ENCODE results near the gene RAB8B. TPM values are rescaled to one million over a fixed set of nuclear protein-coding genes. Genes with fewer than 3 reads are reported as not detected.

The RAB8B gene
- total and polyA plus RNA-seq, 11 donors, result 2.5 to 32.6 (median 8.1) TPM

DNA sequence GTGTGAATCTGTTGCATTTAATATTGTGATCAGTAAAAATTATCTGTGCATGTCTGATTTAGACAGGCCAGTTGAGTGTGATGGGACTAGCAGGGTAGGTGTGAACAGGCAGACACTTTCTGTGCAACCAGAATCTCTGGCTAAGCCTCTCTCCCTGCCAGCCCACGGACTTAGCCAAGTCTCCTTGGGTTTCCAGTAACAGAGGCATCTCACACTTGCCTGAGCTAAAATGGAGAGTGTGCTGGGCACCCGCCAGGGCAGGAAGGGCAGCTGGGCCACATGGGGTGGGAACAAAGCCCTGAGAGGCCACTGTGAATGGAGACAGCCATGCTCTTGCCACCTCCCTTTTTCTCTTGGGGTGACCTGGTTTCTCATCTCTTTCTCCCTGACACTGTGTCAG lies 19.6 kb upstream of the RAB8B start:
- Histone ChIP-seq H3K36me3 (no peaks in the 10 kb centered on the region), H3K4me3 (no peak overlapping the region), H3K9me3 (no peaks in the 10 kb centered on the region), H3K4me1 (no peaks in the 10 kb centered on the region), H3K27me3 (no peaks in the 10 kb centered on the region), H3K27ac (no peak overlapping the region)
- no peak for DNase-seq
- intact Hi-C loops (cut with DNase I), result loop anchor here in 3 of 10 donors (10.0 kb wide), 2 partner anchors 235 to 245 kb away; no protein-coding TSS in a partner anchor
- ATAC-seq, result peak in 1 of 4 donors; percentile 26
- TF ChIP-seq, protein P1, sequence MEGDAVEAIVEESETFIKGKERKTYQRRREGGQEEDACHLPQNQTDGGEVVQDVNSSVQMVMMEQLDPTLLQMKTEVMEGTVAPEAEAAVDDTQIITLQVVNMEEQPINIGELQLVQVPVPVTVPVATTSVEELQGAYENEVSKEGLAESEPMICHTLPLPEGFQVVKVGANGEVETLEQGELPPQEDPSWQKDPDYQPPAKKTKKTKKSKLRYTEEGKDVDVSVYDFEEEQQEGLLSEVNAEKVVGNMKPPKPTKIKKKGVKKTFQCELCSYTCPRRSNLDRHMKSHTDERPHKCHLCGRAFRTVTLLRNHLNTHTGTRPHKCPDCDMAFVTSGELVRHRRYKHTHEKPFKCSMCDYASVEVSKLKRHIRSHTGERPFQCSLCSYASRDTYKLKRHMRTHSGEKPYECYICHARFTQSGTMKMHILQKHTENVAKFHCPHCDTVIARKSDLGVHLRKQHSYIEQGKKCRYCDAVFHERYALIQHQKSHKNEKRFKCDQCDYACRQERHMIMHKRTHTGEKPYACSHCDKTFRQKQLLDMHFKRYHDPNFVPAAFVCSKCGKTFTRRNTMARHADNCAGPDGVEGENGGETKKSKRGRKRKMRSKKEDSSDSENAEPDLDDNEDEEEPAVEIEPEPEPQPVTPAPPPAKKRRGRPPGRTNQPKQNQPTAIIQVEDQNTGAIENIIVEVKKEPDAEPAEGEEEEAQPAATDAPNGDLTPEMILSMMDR (IDR thresholded peaks at IDR 0.05), result no peak
- no peak for TF ChIP-seq POLR2A (IDR thresholded peaks at IDR 0.05)
- WGBS, 4 donors, result 69 to 89% (median 81%) methylated on average over 2 of the region's 2 CpGs

GRCh38 chr15:63172376-63172775 lies 17.0 kb upstream of the RAB8B start:
- H3K27ac ChIP-seq, result no peak overlapping the region

GRCh38 chr15:63172851-63173451 lies 16.5 kb upstream of the RAB8B start:
- TF ChIP-seq, protein P1 (IDR thresholded peaks at IDR 0.05), result no peak
- no peak for TF ChIP-seq POLR2A (IDR thresholded peaks at IDR 0.05)
- intact Hi-C loops (cut with DNase I), result loop anchor here in 2 of 10 donors (10.0 kb wide), 1 partner anchor 232 kb away; no protein-coding TSS in a partner anchor
- Histone ChIP-seq H3K27ac (no peak overlapping the region), H3K27me3 (no peaks in the 10 kb centered on the region), H3K36me3 (no peaks in the 10 kb centered on the region), H3K9me3 (no peaks in the 10 kb centered on the region), H3K4me1 (peaks cover 0 to 4% (median 0%) of the 10 kb centered on the region in 12 donors), H3K4me3 (no peak overlapping the region)
- DNase-seq, result no peak
- 84 to 97% (median 88%) methylated on average over 3 of the region's 3 CpGs for WGBS, 4 donors
- ATAC-seq, result no peak

More at GRCh38 chr15:63172376-63172775, 17.0 kb upstream of the RAB8B start:
- no peak for ATAC-seq
- Histone ChIP-seq H3K4me3 (no peak overlapping the region), H3K9me3 (no peaks in the 10 kb centered on the region), H3K4me1 (peaks cover 0 to 3% (median 0%) of the 10 kb centered on the region in 12 donors), H3K27me3 (no peaks in the 10 kb centered on the region), H3K36me3 (no peaks in the 10 kb centered on the region)
- 89 to 95% (median 93%) methylated on average over 5 of the region's 5 CpGs for WGBS, 4 donors
- DNase-seq, result no peak
- intact Hi-C loops (cut with DNase I), result loop anchor here in 2 of 10 donors (10.0 kb wide), 1 partner anchor 232 kb away; no protein-coding TSS in a partner anchor
- TF ChIP-seq, protein P1 (IDR thresholded peaks at IDR 0.05), result no peak
- no peak for TF ChIP-seq POLR2A (IDR thresholded peaks at IDR 0.05)

GRCh38 chr15:63176302-63176701 lies 13.1 kb upstream of the RAB8B start:
- TF ChIP-seq, protein P1 (IDR thresholded peaks at IDR 0.05), result no peak
- no peak for TF ChIP-seq POLR2A (IDR thresholded peaks at IDR 0.05)
- Histone ChIP-seq H3K27me3 (no peaks in the 10 kb centered on the region), H3K27ac (no peak overlapping the region), H3K4me3 (no peak overlapping the region), H3K4me1 (peaks cover 0 to 4% (median 0%) of the 10 kb centered on the region in 12 donors), H3K36me3 (no peaks in the 10 kb centered on the region), H3K9me3 (no peaks in the 10 kb centered on the region)
- DNase-seq (no peak), ATAC-seq (no peak)
- WGBS, 4 donors, result 77 to 99% (median 94%) methylated on average over 3 of the region's 3 CpGs
- intact Hi-C loops (cut with DNase I), result loop anchor here in 2 of 10 donors (10.0 kb wide), 1 partner anchor 228 kb away; no protein-coding TSS in a partner anchor

Measured in heart left ventricle (tissue), 16 donors.